ENCODE results near the gene BOD1. TPM values are rescaled to one million over a fixed set of nuclear protein-coding genes. Genes with fewer than 3 reads are reported as not detected.

BOD1 gene
- 57.0 and 59.0 TPM in 2 replicates for total RNA-seq

GRCh38 chr5:173616577-173617118 is at the start of gene BOD1:
Gene BOD1, minus strand, starts transcription at chr5:173616650. Its CDS starts 214 bp downstream, at chr5:173616436.

